BJ (cell line): Measurements from ENCODE around the gene C1orf159. TPM values are rescaled to one million over a fixed set of nuclear protein-coding genes. Genes with fewer than 3 reads are reported as not detected.

ENCODE experiments used
- CTCF ChIA-PET: fragments of 350-600 bp; formaldehyde crosslinking; extraction: SDS; loops from one replicate; lab custom pipeline; 2021; ENCODE audit warnings: antibody characterized with exemption, inconsistent platforms; lab: Yijun Ruan, JAX
- POLR2A ChIA-PET: fragments of 300-600 bp; sonication (Branson Sonifier 250); formaldehyde crosslinking; extraction: SDS; loops from one replicate; lab custom pipeline; 2021; ENCODE audit warnings: antibody characterized with exemption; lab: Charles Lee
- DNase-seq: peaks from one replicate; pipeline ENCODE4 v3.0.0-alpha.2; 2011; ENCODE audit warnings: low read depth
- H3K27me3 ChIP-seq: 2 replicates; pipeline ENCODE4 v1.6.0; 2011; ENCODE audit warnings: low read length; ENCODE audit not compliant: control insufficient read depth, insufficient read depth
- H3K36me3 ChIP-seq: 2 replicates; pipeline ENCODE4 v1.5.1; 2011; ENCODE audit warnings: low read length; ENCODE audit not compliant: control insufficient read depth, insufficient read depth
- H3K4me3 ChIP-seq: 2 replicates; pipeline ENCODE4 v1.5.1; 2011; ENCODE audit warnings: low read depth, mild to moderate bottlenecking, control low read depth, low read length
- polyA plus RNA-seq: library from polyadenylated mRNA; depleted of rRNA; stranded (reverse); fragments of >200 nt; gene quantifications from 2 replicates; pipeline ENCODE4 v1.2.3, GENCODE V29; 2011
- TF ChIP-seq, protein P1 (sequence below): IDR thresholded peaks from 2 replicates; pipeline ENCODE4 v1.5.1; 2011; ENCODE audit warnings: low read depth, mild to moderate bottlenecking, control low read depth, inconsistent platforms, low read length, moderate library complexity; ENCODE audit not compliant: insufficient read depth

Gene C1orf159
- polyA plus RNA-seq, 1 experiment, result 8.9 TPM

DNA sequence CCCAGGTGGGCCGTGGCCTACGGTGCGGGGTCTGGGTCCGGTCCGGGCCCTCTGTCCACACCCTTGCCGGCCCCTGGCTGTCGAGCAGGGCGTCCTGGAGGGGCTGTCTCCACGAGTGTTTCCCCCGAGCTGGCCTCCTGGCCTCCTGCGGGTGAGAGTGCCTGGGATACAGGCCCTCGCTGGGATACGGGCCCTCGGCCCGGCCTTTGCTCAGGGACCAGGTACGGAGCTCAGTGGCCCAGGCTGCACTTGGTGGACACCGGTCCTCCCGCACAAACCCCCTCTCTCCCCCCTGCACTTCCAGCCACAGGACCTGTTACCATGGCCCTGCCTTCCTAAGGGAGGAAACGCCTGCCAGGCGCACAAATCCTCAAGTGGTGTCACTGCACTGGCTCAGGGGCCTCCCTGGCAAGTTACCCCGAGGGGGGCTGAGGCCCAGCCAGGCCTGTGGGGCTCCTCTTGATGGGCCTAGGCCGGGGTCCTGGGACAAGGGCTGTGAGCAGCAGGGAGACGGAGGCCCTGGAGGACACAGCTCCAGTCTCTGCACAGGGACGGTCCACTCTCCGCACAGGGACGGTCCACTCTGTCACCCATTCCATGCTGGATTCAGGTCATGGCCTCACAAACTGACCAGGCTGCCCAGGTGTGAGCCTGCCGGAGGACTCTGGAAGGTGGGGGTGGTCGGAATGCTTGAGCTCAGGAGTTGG, 23.6 kb downstream of the C1orf159 start:
- TF ChIP-seq, protein P1, sequence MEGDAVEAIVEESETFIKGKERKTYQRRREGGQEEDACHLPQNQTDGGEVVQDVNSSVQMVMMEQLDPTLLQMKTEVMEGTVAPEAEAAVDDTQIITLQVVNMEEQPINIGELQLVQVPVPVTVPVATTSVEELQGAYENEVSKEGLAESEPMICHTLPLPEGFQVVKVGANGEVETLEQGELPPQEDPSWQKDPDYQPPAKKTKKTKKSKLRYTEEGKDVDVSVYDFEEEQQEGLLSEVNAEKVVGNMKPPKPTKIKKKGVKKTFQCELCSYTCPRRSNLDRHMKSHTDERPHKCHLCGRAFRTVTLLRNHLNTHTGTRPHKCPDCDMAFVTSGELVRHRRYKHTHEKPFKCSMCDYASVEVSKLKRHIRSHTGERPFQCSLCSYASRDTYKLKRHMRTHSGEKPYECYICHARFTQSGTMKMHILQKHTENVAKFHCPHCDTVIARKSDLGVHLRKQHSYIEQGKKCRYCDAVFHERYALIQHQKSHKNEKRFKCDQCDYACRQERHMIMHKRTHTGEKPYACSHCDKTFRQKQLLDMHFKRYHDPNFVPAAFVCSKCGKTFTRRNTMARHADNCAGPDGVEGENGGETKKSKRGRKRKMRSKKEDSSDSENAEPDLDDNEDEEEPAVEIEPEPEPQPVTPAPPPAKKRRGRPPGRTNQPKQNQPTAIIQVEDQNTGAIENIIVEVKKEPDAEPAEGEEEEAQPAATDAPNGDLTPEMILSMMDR, result no peak
- CTCF ChIA-PET, result no interaction called here
- POLR2A ChIA-PET, result no interaction called here
- Histone ChIP-seq H3K27me3 (no peaks in the 10 kb centered on the region), H3K4me3 (no peak overlapping the region), H3K36me3 (no peaks in the 10 kb centered on the region; the same call in 1 of the 2 replicates)
- DNase-seq, result no peak

DNA sequence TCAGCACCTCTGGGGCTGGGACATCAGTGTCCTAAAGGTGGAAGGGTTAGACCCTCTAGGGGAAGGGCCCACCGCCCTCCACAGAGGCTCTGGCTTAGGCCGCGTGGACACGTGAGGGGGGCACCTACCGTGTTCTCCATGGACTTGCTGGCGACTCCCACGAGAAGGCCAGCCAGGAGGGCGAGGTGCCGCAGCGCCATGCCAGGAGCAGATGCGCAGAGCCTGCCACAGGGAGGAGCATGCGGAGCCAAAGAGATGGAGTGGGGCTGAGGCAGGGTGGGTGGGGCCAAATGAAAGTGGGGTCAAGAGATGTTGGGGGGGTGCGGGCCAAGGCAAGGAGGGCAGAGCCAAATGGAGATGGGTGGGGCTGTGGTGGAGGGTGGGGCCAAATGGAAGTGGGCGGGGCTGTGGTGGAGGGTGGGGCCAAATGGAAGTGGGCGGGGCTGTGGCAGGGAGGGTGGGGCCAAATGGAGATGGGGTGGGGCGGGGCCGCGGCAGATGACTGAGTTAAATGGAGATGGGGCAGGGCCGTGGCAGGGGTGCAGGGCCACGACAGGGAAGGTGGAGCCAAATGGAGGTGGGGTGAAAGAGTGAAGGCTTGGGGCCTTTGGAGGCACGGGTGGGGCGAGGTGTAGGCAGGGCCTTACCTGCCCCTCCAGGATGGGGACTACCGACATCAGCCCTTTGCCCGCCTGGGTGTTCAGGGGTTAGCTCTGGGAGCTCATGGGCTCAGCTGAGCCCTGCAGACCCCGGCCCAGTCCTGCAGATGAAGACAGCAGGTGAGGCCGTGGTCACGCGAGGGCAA, 24.3 kb downstream of the C1orf159 start:
- no peak for DNase-seq
- Histone ChIP-seq H3K4me3 (no peak overlapping the region), H3K36me3 (no peaks in the 10 kb centered on the region; the same call in 1 of the 2 replicates), H3K27me3 (no peaks in the 10 kb centered on the region)
- CTCF ChIA-PET, result interaction anchor here (0.5 kb wide), 1 partner anchor 10 kb away, joined by 3 read pairs; no protein-coding TSS in a partner anchor
- POLR2A ChIA-PET, result no interaction called here
- TF ChIP-seq, protein P1, result no peak

DNA sequence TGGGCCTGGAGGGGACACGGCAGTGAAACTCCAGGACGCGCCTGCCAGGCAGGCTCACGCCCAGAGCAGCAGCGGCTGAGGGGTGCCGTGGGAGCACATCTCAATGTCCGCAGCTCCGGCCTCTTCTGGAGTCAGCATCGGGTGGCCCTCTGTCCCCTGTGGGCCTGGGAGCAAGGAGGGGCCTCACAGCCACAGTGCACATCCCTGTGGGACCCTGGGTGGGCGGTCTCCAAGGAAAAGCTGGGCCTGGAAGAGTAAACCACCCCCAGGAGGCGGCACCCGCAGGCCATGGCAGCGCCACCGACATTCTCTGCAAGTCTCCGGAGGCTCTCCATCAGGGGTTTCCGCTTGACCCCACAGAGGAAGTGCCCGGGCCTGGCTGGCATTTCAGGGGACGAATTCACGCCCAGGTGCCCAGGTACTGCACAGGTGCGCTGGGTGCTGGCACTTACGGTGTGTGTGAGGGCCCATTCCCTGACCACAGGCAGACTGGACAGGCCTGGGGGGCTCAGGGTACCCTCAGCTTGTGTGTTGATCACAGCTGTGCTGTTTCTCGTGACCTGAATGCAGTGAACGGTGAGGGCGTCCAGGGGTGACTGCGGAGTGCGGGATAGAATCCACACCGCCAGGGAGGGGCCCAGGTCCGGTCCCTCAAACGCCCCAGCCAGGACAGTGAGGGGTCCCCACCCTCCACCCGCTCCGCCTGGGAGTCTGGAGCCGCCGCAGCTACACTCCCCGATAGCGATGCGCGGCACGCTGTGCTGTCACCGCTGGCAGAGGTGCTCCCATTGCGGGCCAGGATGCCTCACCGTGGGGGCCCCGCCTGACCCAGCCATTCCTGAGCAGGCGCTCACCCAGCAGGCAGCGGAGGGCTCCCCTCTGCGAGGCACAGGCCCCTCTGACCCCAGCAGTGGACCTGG, 25.2 kb downstream of the C1orf159 start:
- ChIA-PET POLR2A (no interaction called here), CTCF (no interaction called here)
- DNase-seq, result no peak
- no peaks in the 10 kb centered on the region for H3K27me3 ChIP-seq
- no peak overlapping the region for H3K4me3 ChIP-seq
- H3K36me3 ChIP-seq, result no peaks in the 10 kb centered on the region; the same call in 1 of the 2 replicates
- TF ChIP-seq, protein P1, result no peak

DNA sequence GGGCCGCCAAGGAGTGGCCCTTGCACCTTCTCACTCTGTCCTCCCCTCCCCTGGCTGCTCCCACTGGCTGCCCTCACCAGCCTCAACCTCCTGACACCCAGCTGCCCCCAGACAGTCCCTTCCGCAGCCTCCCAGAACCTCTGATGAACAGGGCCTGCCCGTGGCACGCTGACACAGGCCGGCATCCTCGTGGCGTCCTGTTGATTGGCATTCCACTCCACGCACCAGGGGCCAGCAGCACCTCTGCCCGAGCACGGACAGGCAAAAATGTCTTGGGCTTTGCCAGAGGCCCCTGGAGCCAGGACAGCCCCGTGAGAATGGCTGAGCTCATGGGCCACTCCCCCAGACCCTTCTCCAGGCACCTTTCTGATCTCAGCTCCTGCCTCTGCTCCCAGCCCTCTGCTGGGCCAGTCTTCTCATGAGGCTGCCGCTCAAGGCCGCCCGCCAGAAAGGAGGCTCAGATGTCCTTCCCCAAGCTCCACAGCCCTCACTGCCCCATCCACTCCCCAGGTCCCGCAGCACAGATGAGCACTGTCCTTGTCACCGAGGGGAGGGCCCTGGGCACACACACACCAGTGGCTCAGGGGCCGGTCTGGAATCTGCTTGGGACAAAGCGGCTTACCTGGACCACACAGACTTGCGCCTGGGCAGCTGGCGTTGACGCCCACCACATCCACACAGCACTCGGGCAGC, 26.0 kb downstream of the C1orf159 start:
- no peak for DNase-seq
- TF ChIP-seq, protein P1, result no peak
- ChIA-PET POLR2A (no interaction called here), CTCF (no interaction called here)
- Histone ChIP-seq H3K4me3 (no peak overlapping the region), H3K36me3 (no peaks in the 10 kb centered on the region; the same call in 1 of the 2 replicates), H3K27me3 (no peaks in the 10 kb centered on the region)
